Nephron (organoid): ENCODE data around the gene SLAMF7.

Experiments used
- H3K27ac Mint-ChIP-seq, 3 experiments: 2 replicates each; pipeline ENCODE4 v1.8.0; 2020; ENCODE audit warnings: mixed read lengths in 3 of 3, mild to moderate bottlenecking in 2 of 3, moderate library complexity in 1 of 3
- H3K27me3 Mint-ChIP-seq: 2 replicates; pipeline ENCODE4 v1.8.0; 2021; ENCODE audit warnings: low read depth, mild to moderate bottlenecking, moderate library complexity, mixed read lengths
- H3K36me3 Mint-ChIP-seq: 2 replicates; pipeline ENCODE4 v1.8.0; 2020; ENCODE audit warnings: low read depth, mixed read lengths
- H3K4me1 Mint-ChIP-seq: 2 replicates; pipeline ENCODE4 v1.8.0; 2020; ENCODE audit warnings: mixed read lengths
- H3K4me3 Mint-ChIP-seq, 3 experiments: 2 replicates each; pipeline ENCODE4 v1.8.0; 2020; ENCODE audit warnings: mild to moderate bottlenecking in 3 of 3, mixed read lengths in 3 of 3, moderate library complexity in 2 of 3
- H3K9me3 Mint-ChIP-seq: 2 replicates; pipeline ENCODE4 v1.8.0; 2020; ENCODE audit warnings: mixed read lengths
- CTCF ChIP-seq, 3 experiments: fragments of 200-600 bp; sonication (generic); IDR thresholded peaks; one replicate each; pipeline ENCODE4 v1.5.0; 2021; ENCODE audit warnings: antibody characterized with exemption in 3 of 3; ENCODE audit not compliant: unreplicated experiment in 3 of 3

Gene SLAMF7

GRCh38 chr1:160707236-160708064, 31.6 kb upstream of the SLAMF7 start:
- peaks cover 11% of the 10 kb centered on the region for H3K27me3 Mint-ChIP-seq
- no peak for TF ChIP-seq CTCF (IDR thresholded peaks at IDR 0.05; ENCODE audit: unreplicated experiment in 3 of 3)
- no peak overlapping the region for H3K4me3 Mint-ChIP-seq
- no peaks in the 10 kb centered on the region for H3K9me3 Mint-ChIP-seq
- H3K27ac Mint-ChIP-seq: no peak overlapping the region
- H3K36me3 Mint-ChIP-seq: no peaks in the 10 kb centered on the region
- H3K4me1 Mint-ChIP-seq: no peaks in the 10 kb centered on the region

- H3K4me3 Mint-ChIP-seq: no peak overlapping the region
- no peaks in the 10 kb centered on the region for H3K4me1 Mint-ChIP-seq
- TF ChIP-seq CTCF (IDR thresholded peaks at IDR 0.05; ENCODE audit: unreplicated experiment in 3 of 3): no peak
- H3K9me3 Mint-ChIP-seq: no peaks in the 10 kb centered on the region
- no peaks in the 10 kb centered on the region for H3K36me3 Mint-ChIP-seq
- peaks cover 11% of the 10 kb centered on the region for H3K27me3 Mint-ChIP-seq
- no peak overlapping the region for H3K27ac Mint-ChIP-seq
These were observed 30.9 kb upstream of the SLAMF7 start for GRCh38 chr1:160708118-160708517.

DNA sequence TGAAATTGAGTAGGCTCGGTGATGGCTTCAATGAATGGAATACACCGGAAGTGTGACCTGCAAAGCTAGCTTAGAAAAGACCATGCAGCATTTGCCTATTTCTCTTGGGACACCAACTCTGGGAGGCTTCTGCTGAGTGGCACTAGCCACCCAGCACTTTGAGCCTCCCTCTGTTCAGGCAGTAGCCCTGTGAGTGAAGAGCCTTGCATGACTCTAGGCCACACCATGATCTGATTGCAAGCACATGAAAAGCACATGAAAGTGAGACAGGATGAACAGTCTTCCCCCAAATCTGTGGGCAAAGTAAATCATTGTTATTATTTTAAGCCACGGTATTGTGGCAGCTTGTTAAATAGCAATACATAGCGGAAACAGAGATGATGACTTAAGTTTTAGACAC, 30.2 kb upstream of the SLAMF7 start:
- H3K9me3 Mint-ChIP-seq: no peaks in the 10 kb centered on the region
- H3K27me3 Mint-ChIP-seq: peaks cover 6% of the 10 kb centered on the region
- TF ChIP-seq CTCF (IDR thresholded peaks at IDR 0.05; ENCODE audit: unreplicated experiment in 3 of 3): no peak
- H3K36me3 Mint-ChIP-seq: no peaks in the 10 kb centered on the region
- H3K4me1 Mint-ChIP-seq: no peaks in the 10 kb centered on the region
- no peak overlapping the region for H3K27ac Mint-ChIP-seq
- no peak overlapping the region for H3K4me3 Mint-ChIP-seq

DNA sequence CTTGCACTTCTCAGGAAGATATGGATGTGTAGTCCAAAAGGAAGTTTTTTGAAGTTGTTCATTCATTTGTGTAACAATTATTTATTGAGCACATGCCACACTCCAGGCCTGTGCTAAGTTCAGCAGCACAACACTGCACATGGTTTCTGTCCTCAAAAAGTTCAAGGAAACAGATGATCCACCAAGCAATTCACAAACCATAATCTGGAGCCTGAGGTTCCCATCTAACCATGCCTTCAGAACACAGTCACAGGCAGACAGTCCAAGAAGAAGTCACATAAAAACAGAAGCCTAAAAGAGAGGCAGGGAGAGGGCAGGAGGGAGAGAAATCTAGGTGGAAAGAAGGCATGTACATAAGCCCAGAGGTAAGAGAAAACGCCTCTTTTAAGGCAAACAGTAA, 29.3 kb upstream of the SLAMF7 start:
- Mint-ChIP-seq H3K4me3 (no peak overlapping the region), H3K27me3 (no peaks in the 10 kb centered on the region), H3K9me3 (no peaks in the 10 kb centered on the region), H3K4me1 (no peaks in the 10 kb centered on the region), H3K27ac (no peak overlapping the region), H3K36me3 (no peaks in the 10 kb centered on the region)
- TF ChIP-seq CTCF (IDR thresholded peaks at IDR 0.05; ENCODE audit: unreplicated experiment in 3 of 3): no peak

GRCh38 chr1:160710517-160711252, 28.4 kb upstream of the SLAMF7 start:
- H3K36me3 Mint-ChIP-seq: no peaks in the 10 kb centered on the region
- H3K9me3 Mint-ChIP-seq: no peaks in the 10 kb centered on the region
- no peaks in the 10 kb centered on the region for H3K4me1 Mint-ChIP-seq
- H3K27me3 Mint-ChIP-seq: no peaks in the 10 kb centered on the region
- H3K4me3 Mint-ChIP-seq: no peak overlapping the region
- no peak overlapping the region for H3K27ac Mint-ChIP-seq
- no peak for TF ChIP-seq CTCF (IDR thresholded peaks at IDR 0.05; ENCODE audit: unreplicated experiment in 3 of 3)
